SU-DHL-6 (cell line): ENCODE results near the gene CAMK2N2.
"Not testable (repeated sequence)": the region's sequence is repeated elsewhere in the genome, so short reads cannot be mapped to it uniquely, and the experiment has no call there.

Source experiments
- H2AFZ ChIP-seq: fragments of 200-600 bp; sonication (generic); 2 replicates; pipeline ENCODE4 v1.6.1; 2014; ENCODE audit warnings: low read depth, mild to moderate bottlenecking, moderate library complexity, mixed read lengths, antibody characterized with exemption, low read length; ENCODE audit not compliant: severe bottlenecking
- H3F3A ChIP-seq: fragments of 200-600 bp; shearing (Covaris generic); 2 replicates; pipeline ENCODE4 v1.6.0; 2016; ENCODE audit warnings: antibody characterized with exemption, mild to moderate bottlenecking; ENCODE audit not compliant: insufficient read depth
- H3K27ac ChIP-seq: fragments of 200-600 bp; sonication (generic); 2 replicates; pipeline ENCODE4 v1.5.1; 2016; ENCODE audit warnings: low read depth, mild to moderate bottlenecking, low read length, moderate library complexity, mixed read lengths
- H3K27me3 ChIP-seq: fragments of 200-600 bp; sonication (generic), shearing (Covaris generic); 2 replicates; pipeline ENCODE4 v1.6.0; 2014; ENCODE audit warnings: mild to moderate bottlenecking, low read length
- H3K36me3 ChIP-seq: fragments of 200-600 bp; sonication (generic); 2 replicates; pipeline ENCODE4 v1.6.1; 2014; ENCODE audit warnings: mild to moderate bottlenecking, low read length, mixed read lengths
- H3K4me2 ChIP-seq: fragments of 300-600, 200-600 bp; shearing (Covaris generic), sonication (generic); 2 replicates; pipeline ENCODE4 v1.6.0; 2014; ENCODE audit warnings: low read length, low read depth, mild to moderate bottlenecking; ENCODE audit not compliant: poor library complexity, severe bottlenecking
- H3K4me3 ChIP-seq: fragments of 200-600 bp; sonication (generic); 2 replicates; pipeline ENCODE4 v1.5.1; 2014; ENCODE audit warnings: antibody characterized with exemption, low read length, mild to moderate bottlenecking, mixed read lengths; ENCODE audit not compliant: insufficient read depth, poor library complexity, severe bottlenecking
- H3K79me2 ChIP-seq: fragments of 200-600 bp; sonication (generic); 2 replicates; pipeline ENCODE4 v1.6.1; 2014; ENCODE audit warnings: mild to moderate bottlenecking, low read length, moderate library complexity; ENCODE audit not compliant: insufficient read depth
- H3K9ac ChIP-seq: fragments of 200-600 bp; sonication (generic); 2 replicates; pipeline ENCODE4 v1.7.0; 2014; ENCODE audit warnings: mild to moderate bottlenecking, low read length
- H3K9me2 ChIP-seq: fragments of 200-600 bp; sonication (generic); replicated peaks from 2 replicates; pipeline ENCODE4 v1.6.1; 2014; ENCODE audit warnings: low read length; ENCODE audit not compliant: insufficient read depth
- H3K9me3 ChIP-seq: fragments of 200-600 bp; sonication (generic); 2 replicates; pipeline ENCODE4 v1.6.1; 2014; ENCODE audit warnings: low read length, mixed read lengths; ENCODE audit not compliant: insufficient read depth
- H4K20me1 ChIP-seq: fragments of 200-600 bp; sonication (generic); 2 replicates; pipeline ENCODE4 v1.6.1; 2014; ENCODE audit warnings: low read depth, mild to moderate bottlenecking, antibody characterized with exemption, low read length, moderate library complexity, mixed read lengths
- CTCF ChIP-seq: fragments of 200-600 bp; sonication (generic); IDR thresholded peaks from one replicate; pipeline ENCODE4 v1.5.1; 2017; ENCODE audit warnings: antibody characterized with exemption, mild to moderate bottlenecking, low read length, moderate library complexity; ENCODE audit not compliant: insufficient read depth, poor library complexity, severe bottlenecking
- EZH2phosphoT487 ChIP-seq: fragments of 200-600 bp; sonication (generic), shearing (Covaris generic); conservative IDR thresholded peaks from 2 replicates; pipeline ENCODE4 v1.6.1; 2018; ENCODE audit warnings: mild to moderate bottlenecking, antibody characterized with exemption, low read length, moderate library complexity, mixed read lengths

Gene CAMK2N2

GRCh38 chr3:184275961-184276910, 14.9 kb upstream of the CAMK2N2 start, which contains the start of gene ECE2:
ECE2 (plus strand) TSS chr3:184276022; CDS start chr3:184276154, 132 bp downstream.
- H3K79me2 ChIP-seq = no peaks in the 10 kb centered on the region
- H3K9me2 ChIP-seq = no peaks in the 10 kb centered on the region
- no peak within 1 kb of the TSS for H3K9ac ChIP-seq
- H4K20me1 ChIP-seq = no peaks in the 10 kb centered on the region
- no peak within 1 kb of the TSS for H3K4me3 ChIP-seq
- no peak within 1 kb of the TSS for H2AFZ ChIP-seq
- no peaks in the 10 kb centered on the region for H3K36me3 ChIP-seq
- no peaks in the 10 kb centered on the region for H3K27me3 ChIP-seq
- no peak for TF ChIP-seq CTCF
- TF ChIP-seq EZH2phosphoT487 = no peak
- H3F3A ChIP-seq = no peaks in the 10 kb centered on the region
- H3K4me2 ChIP-seq = no peak within 1 kb of the TSS
- H3K9me3 ChIP-seq = no peaks in the 10 kb centered on the region
- no peak within 1 kb of the TSS for H3K27ac ChIP-seq

GRCh38 chr3:184275381-184275701, 14.0 kb upstream of the CAMK2N2 start:
- Histone ChIP-seq H3K27ac (no peak overlapping the region), H3K27me3 (no peaks in the 10 kb centered on the region), H3F3A (no peaks in the 10 kb centered on the region), H3K9me2 (no peaks in the 10 kb centered on the region), H4K20me1 (no peaks in the 10 kb centered on the region), H3K9ac (no peak overlapping the region), H3K4me2 (no peak overlapping the region), H2AFZ (no peak overlapping the region), H3K4me3 (no peak overlapping the region), H3K36me3 (no peaks in the 10 kb centered on the region), H3K9me3 (no peaks in the 10 kb centered on the region), H3K79me2 (no peaks in the 10 kb centered on the region)
- TF ChIP-seq CTCF = no peak
- no peak for TF ChIP-seq EZH2phosphoT487

- no peaks in the 10 kb centered on the region for H3F3A ChIP-seq
- no peak overlapping the region for H3K4me2 ChIP-seq
- no peaks in the 10 kb centered on the region for H4K20me1 ChIP-seq
- no peaks in the 10 kb centered on the region for H3K9me2 ChIP-seq
- H3K4me3 ChIP-seq = no peak overlapping the region
- no peaks in the 10 kb centered on the region for H3K27me3 ChIP-seq
- H2AFZ ChIP-seq = no peak overlapping the region
- H3K27ac ChIP-seq = no peak overlapping the region
- H3K79me2 ChIP-seq = no peaks in the 10 kb centered on the region
- no peaks in the 10 kb centered on the region for H3K9me3 ChIP-seq
- no peak for TF ChIP-seq CTCF
- TF ChIP-seq EZH2phosphoT487 = no peak
- no peaks in the 10 kb centered on the region for H3K36me3 ChIP-seq
- H3K9ac ChIP-seq = no peak overlapping the region
These were observed 10.9 kb upstream of the CAMK2N2 start for GRCh38 chr3:184272269-184272668.

GRCh38 chr3:184267249-184267648, 5.9 kb upstream of the CAMK2N2 start:
- not testable (repeated sequence) for H3K27me3 ChIP-seq, H3K9ac ChIP-seq, H3K36me3 ChIP-seq, H3K4me3 ChIP-seq, H3F3A ChIP-seq, H2AFZ ChIP-seq, H3K9me2 ChIP-seq, H3K79me2 ChIP-seq, H3K9me3 ChIP-seq, H3K27ac ChIP-seq, H3K4me2 ChIP-seq, H4K20me1 ChIP-seq
